Activated B cell treated with CpG ODN at 0.5 μM for 24 hours (primary cell): ENCODE data around the gene EBF4. TPM values are rescaled to one million over a fixed set of nuclear protein-coding genes. Genes with fewer than 3 reads are reported as not detected.

Source experiments
- ATAC-seq: fragments of 200-7000 bp; cut with Tn5 transposase; one replicate; pipeline ENCODE4 v1.10.0; 2021; ENCODE audit warnings: low read depth, mild to moderate bottlenecking, moderate library complexity
- CTCF ChIA-PET: fragments of 350-600 bp; sonication (Branson Sonifier 250); formaldehyde crosslinking; loops from one replicate; lab custom pipeline; 2021; ENCODE audit warnings: antibody characterized with exemption; lab: Charles Lee
- POLR2A ChIA-PET: fragments of 350-600 bp; sonication (Branson Sonifier 250); formaldehyde crosslinking; loops from one replicate; lab custom pipeline; 2021; ENCODE audit warnings: antibody characterized with exemption; lab: Charles Lee
- DNase-seq: peaks from one replicate; pipeline ENCODE4 v3.0.0; 2022
- H3K27ac Mint-ChIP-seq: one replicate; pipeline ENCODE4 v1.8.0; 2020; ENCODE audit warnings: mixed read lengths
- H3K27me3 Mint-ChIP-seq: one replicate; pipeline ENCODE4 v1.8.0; 2021; ENCODE audit warnings: mixed read lengths
- H3K36me3 Mint-ChIP-seq: one replicate; pipeline ENCODE4 v1.8.0; 2021; ENCODE audit warnings: low read depth, mixed read lengths
- H3K4me1 Mint-ChIP-seq: one replicate; pipeline ENCODE4 v1.8.0; 2021; ENCODE audit warnings: mixed read lengths
- H3K4me3 Mint-ChIP-seq: one replicate; pipeline ENCODE4 v1.8.0; 2020; ENCODE audit warnings: mild to moderate bottlenecking, mixed read lengths
- H3K9me3 Mint-ChIP-seq: one replicate; pipeline ENCODE4 v1.8.0; 2020; ENCODE audit warnings: mixed read lengths
- intact Hi-C: fragments of 100-400 bp; cut with micrococcal nuclease; formaldehyde crosslinking; loops from one replicate; pipeline ENCODE4 v1.15.1; 2024
- total RNA-seq: library from RNA; stranded (reverse); gene quantifications from 2 replicates; pipeline ENCODE4 v1.2.3, GENCODE V29; 2022
- TF ChIP-seq, protein P1 (sequence below): fragments of 200-600 bp; IDR thresholded peaks from one replicate; pipeline ENCODE4 v1.8.0; 2022; ENCODE audit warnings: antibody characterized with exemption, mild to moderate bottlenecking

The EBF4 gene
- total RNA-seq, 1 donor from 2014 or later = 2.4 TPM

DNA sequence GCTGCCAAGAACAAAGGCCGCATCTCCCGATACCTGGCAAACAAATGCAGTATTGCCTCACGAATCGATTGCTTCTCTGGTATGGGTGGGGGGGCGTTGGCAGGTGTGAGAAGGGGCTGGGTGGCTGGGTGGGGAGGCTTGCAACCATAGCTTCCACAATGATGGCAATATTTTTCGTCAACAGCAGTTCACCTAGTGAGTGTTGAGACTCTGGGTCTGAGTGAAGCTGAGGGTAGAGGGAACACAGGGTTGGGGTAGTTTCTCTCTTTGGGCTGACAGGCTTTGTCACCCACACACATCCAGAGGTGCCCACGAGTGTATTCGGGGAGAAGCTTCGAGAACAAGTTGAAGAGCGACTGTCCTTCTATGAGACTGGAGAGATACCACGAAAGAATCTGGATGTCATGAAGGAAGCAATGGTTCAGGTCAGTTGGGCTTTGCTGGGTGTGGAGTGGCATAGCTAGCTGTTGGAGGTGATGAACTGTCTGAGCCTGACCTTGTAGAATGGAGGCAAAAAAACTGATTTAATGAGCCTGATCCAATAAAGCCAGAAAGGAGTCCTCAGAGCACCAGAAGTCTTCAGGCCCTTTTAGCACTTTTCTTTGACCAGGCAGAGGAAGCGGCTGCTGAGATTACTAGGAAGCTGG, 36.0 kb upstream of the EBF4 start:
- intact Hi-C loops = loop anchor here (10.0 kb wide), 1 partner anchor 1192 kb away; the partner anchor contains the start of gene NSFL1C

DNA sequence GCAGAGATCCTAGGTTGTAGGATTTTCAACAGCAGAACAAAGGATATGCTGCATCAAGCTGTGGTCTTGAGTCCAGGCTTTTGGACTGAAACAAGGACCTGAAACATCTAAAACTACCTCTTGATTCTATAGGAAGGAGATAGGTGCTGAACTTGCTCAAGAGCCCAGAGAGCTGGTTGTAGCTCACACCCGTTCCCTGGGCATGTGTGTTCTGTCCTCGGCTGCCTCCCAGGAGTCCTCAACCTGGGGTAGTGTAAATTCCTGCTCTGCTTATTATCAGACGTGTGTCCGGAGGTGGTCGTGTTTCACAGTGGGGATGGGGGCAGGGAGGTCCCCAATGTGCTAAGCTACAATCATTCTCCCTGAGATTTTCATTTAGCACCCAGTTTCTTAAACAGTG, 35.3 kb upstream of the EBF4 start:
- ATAC-seq (no peak), DNase-seq (no peak)
- H3K27ac Mint-ChIP-seq = no peak overlapping the region
- peaks cover 92% of the 10 kb centered on the region for H3K36me3 Mint-ChIP-seq
- no peaks in the 10 kb centered on the region for H3K27me3 Mint-ChIP-seq
- intact Hi-C loops = loop anchor here (10.0 kb wide), 1 partner anchor 1192 kb away; the partner anchor contains the start of gene NSFL1C
- TF ChIP-seq, protein P1, sequence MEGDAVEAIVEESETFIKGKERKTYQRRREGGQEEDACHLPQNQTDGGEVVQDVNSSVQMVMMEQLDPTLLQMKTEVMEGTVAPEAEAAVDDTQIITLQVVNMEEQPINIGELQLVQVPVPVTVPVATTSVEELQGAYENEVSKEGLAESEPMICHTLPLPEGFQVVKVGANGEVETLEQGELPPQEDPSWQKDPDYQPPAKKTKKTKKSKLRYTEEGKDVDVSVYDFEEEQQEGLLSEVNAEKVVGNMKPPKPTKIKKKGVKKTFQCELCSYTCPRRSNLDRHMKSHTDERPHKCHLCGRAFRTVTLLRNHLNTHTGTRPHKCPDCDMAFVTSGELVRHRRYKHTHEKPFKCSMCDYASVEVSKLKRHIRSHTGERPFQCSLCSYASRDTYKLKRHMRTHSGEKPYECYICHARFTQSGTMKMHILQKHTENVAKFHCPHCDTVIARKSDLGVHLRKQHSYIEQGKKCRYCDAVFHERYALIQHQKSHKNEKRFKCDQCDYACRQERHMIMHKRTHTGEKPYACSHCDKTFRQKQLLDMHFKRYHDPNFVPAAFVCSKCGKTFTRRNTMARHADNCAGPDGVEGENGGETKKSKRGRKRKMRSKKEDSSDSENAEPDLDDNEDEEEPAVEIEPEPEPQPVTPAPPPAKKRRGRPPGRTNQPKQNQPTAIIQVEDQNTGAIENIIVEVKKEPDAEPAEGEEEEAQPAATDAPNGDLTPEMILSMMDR = no peak
- H3K4me1 Mint-ChIP-seq = peaks cover 19% of the 10 kb centered on the region
- ChIA-PET CTCF (no interaction called here), POLR2A (no interaction called here)
- H3K9me3 Mint-ChIP-seq = no peaks in the 10 kb centered on the region
- no peak overlapping the region for H3K4me3 Mint-ChIP-seq

More for the DNA sequence above, 36.0 kb upstream of the EBF4 start:
- no peaks in the 10 kb centered on the region for H3K9me3 Mint-ChIP-seq
- peaks cover 86% of the 10 kb centered on the region for H3K36me3 Mint-ChIP-seq
- no peak overlapping the region for H3K27ac Mint-ChIP-seq
- DNase-seq (no peak), ATAC-seq (no peak)
- ChIA-PET POLR2A (no interaction called here), CTCF (no interaction called here)
- H3K4me3 Mint-ChIP-seq = no peak overlapping the region
- no peaks in the 10 kb centered on the region for H3K27me3 Mint-ChIP-seq
- peaks cover 18% of the 10 kb centered on the region for H3K4me1 Mint-ChIP-seq
- TF ChIP-seq, protein P1 = no peak

DNA sequence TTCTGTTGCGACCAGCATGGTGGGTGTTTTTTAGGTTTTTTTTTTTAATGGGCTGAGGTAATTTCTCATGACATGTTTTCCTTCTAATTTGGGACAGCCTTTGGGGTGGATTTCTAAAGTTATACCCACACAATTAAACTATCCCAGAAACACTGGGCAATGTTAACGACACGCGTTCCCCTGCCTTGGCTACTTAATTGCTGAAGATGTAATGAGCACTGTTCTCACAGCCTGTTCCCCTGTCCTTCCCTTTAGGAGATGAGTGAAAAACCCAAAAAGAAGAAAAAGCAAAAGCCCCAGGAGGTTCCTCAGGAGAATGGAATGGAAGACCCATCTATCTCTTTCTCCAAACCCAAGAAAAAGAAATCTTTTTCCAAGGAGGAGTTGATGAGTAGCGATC, 34.9 kb upstream of the EBF4 start:
- ATAC-seq = no peak
- Mint-ChIP-seq H3K4me3 (no peak overlapping the region), H3K36me3 (peaks cover 94% of the 10 kb centered on the region), H3K4me1 (peaks cover 20% of the 10 kb centered on the region), H3K27ac (no peak overlapping the region), H3K27me3 (no peaks in the 10 kb centered on the region), H3K9me3 (no peaks in the 10 kb centered on the region)
- ChIA-PET CTCF (no interaction called here), POLR2A (no interaction called here)
- no peak for DNase-seq
- intact Hi-C loops = loop anchor here (10.0 kb wide), 1 partner anchor 1193 kb away; the partner anchor contains the start of gene NSFL1C
- TF ChIP-seq, protein P1 = no peak

DNA sequence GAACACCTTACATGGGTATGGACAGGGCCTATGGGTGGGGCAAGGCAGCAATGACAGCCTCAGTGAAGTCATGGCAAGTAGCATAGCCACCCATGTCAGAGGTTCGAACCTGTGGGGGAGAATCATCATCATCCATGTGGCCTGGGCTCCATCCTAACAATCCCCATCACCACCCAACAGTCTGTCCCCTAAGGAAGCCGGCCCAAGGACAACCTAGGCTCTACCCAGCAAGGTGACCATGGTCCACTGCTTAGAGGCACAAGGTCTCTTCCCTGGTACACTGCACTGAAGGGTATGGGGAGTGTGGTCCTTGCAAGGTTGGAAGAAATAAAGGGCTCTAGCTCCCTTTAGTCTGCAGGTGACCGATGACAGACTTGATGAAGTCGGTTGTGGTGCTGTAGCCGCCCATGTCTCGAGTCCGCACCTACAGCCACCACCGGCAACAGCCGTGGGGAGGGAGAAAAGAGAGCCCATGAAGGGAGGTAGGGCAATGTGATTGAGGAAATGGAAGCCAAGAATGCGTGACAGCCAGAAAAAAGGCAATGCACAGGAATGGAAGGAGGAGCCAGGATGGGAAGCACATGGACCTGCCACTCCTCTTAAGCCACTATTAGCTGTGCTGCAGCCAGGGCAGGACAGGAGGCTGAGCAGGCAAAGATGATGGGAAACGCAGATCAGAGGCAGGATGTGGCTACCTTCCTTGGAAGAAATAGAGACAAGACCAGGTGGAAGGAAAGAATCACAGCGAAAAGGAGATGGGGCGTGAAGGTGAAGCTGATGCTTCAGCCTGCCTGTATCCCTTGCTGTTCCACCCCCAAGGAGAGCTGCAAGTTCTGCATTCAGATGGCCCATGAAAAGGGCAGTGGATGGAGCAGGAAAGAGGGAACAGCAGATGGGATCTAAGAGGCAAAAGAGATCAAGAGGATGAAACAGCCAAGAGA, 33.9 kb upstream of the EBF4 start:
- Mint-ChIP-seq H3K27ac (no peak overlapping the region), H3K27me3 (no peaks in the 10 kb centered on the region), H3K4me3 (no peak overlapping the region), H3K9me3 (no peaks in the 10 kb centered on the region), H3K36me3 (peaks cover 90% of the 10 kb centered on the region), H3K4me1 (peaks cover 23% of the 10 kb centered on the region)
- ATAC-seq = peak; percentile 21
- no peak for DNase-seq
- TF ChIP-seq, protein P1 = no peak
- CTCF ChIA-PET = no interaction called here
- POLR2A ChIA-PET = no interaction called here
- intact Hi-C loops = loop anchor here (10.0 kb wide), 1 partner anchor 1194 kb away; the partner anchor contains the start of gene NSFL1C

DNA sequence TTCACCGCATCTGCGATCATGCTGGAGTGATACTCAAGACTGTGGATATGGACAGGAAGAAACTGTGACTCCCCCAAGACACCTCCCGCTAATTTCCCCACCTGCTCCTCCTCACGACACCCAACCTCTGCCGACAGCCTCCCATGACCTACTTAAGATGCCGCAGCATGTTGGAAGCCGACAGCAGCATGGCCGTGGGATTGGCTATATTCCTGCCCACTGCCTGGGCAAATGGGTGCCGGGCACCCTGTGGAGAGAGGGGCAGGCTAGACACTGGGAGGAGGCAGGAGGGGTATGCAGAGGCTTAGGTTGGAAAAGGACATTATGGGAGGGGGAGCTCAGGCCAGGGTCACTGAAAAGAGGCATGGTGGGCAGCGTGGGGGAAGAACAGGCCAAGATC, 33.0 kb upstream of the EBF4 start:
- Mint-ChIP-seq H3K27me3 (no peaks in the 10 kb centered on the region), H3K4me3 (no peak overlapping the region), H3K4me1 (peaks cover 21% of the 10 kb centered on the region), H3K9me3 (no peaks in the 10 kb centered on the region), H3K27ac (no peak overlapping the region), H3K36me3 (peaks cover 85% of the 10 kb centered on the region)
- ChIA-PET CTCF (no interaction called here), POLR2A (interaction anchor here (1.4 kb wide), 1 partner anchor 7 kb away, joined by 4 read pairs; the partner anchor contains the start of gene NOP56)
- intact Hi-C loops = loop anchor here (10.0 kb wide), 1 partner anchor 1195 kb away; the partner anchor contains the start of gene NSFL1C
- ATAC-seq (no peak), DNase-seq (no peak)
- TF ChIP-seq, protein P1 = no peak
